ENCODE results near the gene SHISAL1.

SHISAL1 gene

GRCh38 chr22:44341431-44342346 is 28.9 kb upstream of the SHISAL1 start:
- no peaks in the 10 kb centered on the region for H3K27me3 ChIP-seq (ENCODE audit: control insufficient read depth in 1 of 2, insufficient read depth in 2 of 2, low read length in 2 of 2)
- H3K9ac ChIP-seq (ENCODE audit: low read length), result peak overlapping the region; percentile 25

GRCh38 chr22:44340271-44341239 is 27.8 kb upstream of the SHISAL1 start:
- H3K4me1 ChIP-seq (ENCODE audit: insufficient read depth, low read length), result peaks cover 37% of the 10 kb centered on the region
- no peak overlapping the region for H3K4me3 ChIP-seq (ENCODE audit: low read depth in 1 of 2, low read length in 2 of 2)
- no peaks in the 10 kb centered on the region for H3K27me3 ChIP-seq (ENCODE audit: control insufficient read depth in 1 of 2, insufficient read depth in 2 of 2, low read length in 2 of 2)
- H3K9me3 ChIP-seq (ENCODE audit: low read length), result no peaks in the 10 kb centered on the region
- no peaks in the 10 kb centered on the region for H3K36me3 ChIP-seq (ENCODE audit: insufficient read depth, low read length)
- no peak overlapping the region for H3K27ac ChIP-seq (ENCODE audit: low read depth, low read length)
- no peak overlapping the region for H3K9ac ChIP-seq (ENCODE audit: low read length)

More at GRCh38 chr22:44341431-44342346, 28.9 kb upstream of the SHISAL1 start:
- H3K4me1 ChIP-seq (ENCODE audit: insufficient read depth, low read length), result peaks cover 37% of the 10 kb centered on the region
- no peaks in the 10 kb centered on the region for H3K36me3 ChIP-seq (ENCODE audit: insufficient read depth, low read length)
- peak overlapping the region; percentile 85 for H3K27ac ChIP-seq (ENCODE audit: low read depth, low read length)
- H3K9me3 ChIP-seq (ENCODE audit: low read length), result no peaks in the 10 kb centered on the region
- no peak overlapping the region for H3K4me3 ChIP-seq (ENCODE audit: low read depth in 1 of 2, low read length in 2 of 2)

- Histone ChIP-seq H3K4me3 (ENCODE audit: low read depth in 1 of 2, low read length in 2 of 2) (no peak overlapping the region), H3K27me3 (ENCODE audit: control insufficient read depth in 1 of 2, insufficient read depth in 2 of 2, low read length in 2 of 2) (no peaks in the 10 kb centered on the region), H3K4me1 (ENCODE audit: insufficient read depth, low read length) (peaks cover 37% of the 10 kb centered on the region), H3K9ac (ENCODE audit: low read length) (no peak overlapping the region), H3K9me3 (ENCODE audit: low read length) (no peaks in the 10 kb centered on the region), H3K27ac (ENCODE audit: low read depth, low read length) (no peak overlapping the region), H3K36me3 (ENCODE audit: insufficient read depth, low read length) (no peaks in the 10 kb centered on the region)
Observed at GRCh38 chr22:44338906-44339305, 26.2 kb upstream of the SHISAL1 start.

GRCh38 chr22:44338177-44338810 is 25.5 kb upstream of the SHISAL1 start:
- H3K27ac ChIP-seq (ENCODE audit: low read depth, low read length), result no peak overlapping the region
- H3K4me1 ChIP-seq (ENCODE audit: insufficient read depth, low read length), result peaks cover 37% of the 10 kb centered on the region
- no peak overlapping the region for H3K9ac ChIP-seq (ENCODE audit: low read length)
- H3K36me3 ChIP-seq (ENCODE audit: insufficient read depth, low read length), result no peaks in the 10 kb centered on the region
- no peak overlapping the region for H3K4me3 ChIP-seq (ENCODE audit: low read depth in 1 of 2, low read length in 2 of 2)
- H3K9me3 ChIP-seq (ENCODE audit: low read length), result no peaks in the 10 kb centered on the region
- peaks cover 0 to 6% of the 10 kb centered on the region in 2 donors for H3K27me3 ChIP-seq (ENCODE audit: control insufficient read depth in 1 of 2, insufficient read depth in 2 of 2, low read length in 2 of 2)

GRCh38 chr22:44337678-44338004 is 24.9 kb upstream of the SHISAL1 start:
- Histone ChIP-seq H3K4me3 (ENCODE audit: low read depth in 1 of 2, low read length in 2 of 2) (no peak overlapping the region), H3K9ac (ENCODE audit: low read length) (no peak overlapping the region), H3K4me1 (ENCODE audit: insufficient read depth, low read length) (peaks cover 35% of the 10 kb centered on the region), H3K9me3 (ENCODE audit: low read length) (no peaks in the 10 kb centered on the region), H3K27ac (ENCODE audit: low read depth, low read length) (no peak overlapping the region), H3K27me3 (ENCODE audit: control insufficient read depth in 1 of 2, insufficient read depth in 2 of 2, low read length in 2 of 2) (peaks cover 0 to 12% of the 10 kb centered on the region in 2 donors), H3K36me3 (ENCODE audit: insufficient read depth, low read length) (no peaks in the 10 kb centered on the region)

GRCh38 chr22:44336962-44337677 is 24.4 kb upstream of the SHISAL1 start:
- no peaks in the 10 kb centered on the region for H3K36me3 ChIP-seq (ENCODE audit: insufficient read depth, low read length)
- H3K9me3 ChIP-seq (ENCODE audit: low read length), result no peaks in the 10 kb centered on the region
- H3K9ac ChIP-seq (ENCODE audit: low read length), result no peak overlapping the region
- no peak overlapping the region for H3K4me3 ChIP-seq (ENCODE audit: low read depth in 1 of 2, low read length in 2 of 2)
- no peak overlapping the region for H3K27ac ChIP-seq (ENCODE audit: low read depth, low read length)
- peaks cover 33% of the 10 kb centered on the region for H3K4me1 ChIP-seq (ENCODE audit: insufficient read depth, low read length)
- peaks cover 0 to 14% of the 10 kb centered on the region in 2 donors for H3K27me3 ChIP-seq (ENCODE audit: control insufficient read depth in 1 of 2, insufficient read depth in 2 of 2, low read length in 2 of 2)

GRCh38 chr22:44335903-44336803 is 23.4 kb upstream of the SHISAL1 start:
- no peak overlapping the region for H3K9ac ChIP-seq (ENCODE audit: low read length)
- no peaks in the 10 kb centered on the region for H3K9me3 ChIP-seq (ENCODE audit: low read length)
- H3K36me3 ChIP-seq (ENCODE audit: insufficient read depth, low read length), result no peaks in the 10 kb centered on the region
- H3K4me3 ChIP-seq (ENCODE audit: low read depth in 1 of 2, low read length in 2 of 2), result no peak overlapping the region
- peaks cover 25% of the 10 kb centered on the region for H3K4me1 ChIP-seq (ENCODE audit: insufficient read depth, low read length)
- H3K27ac ChIP-seq (ENCODE audit: low read depth, low read length), result no peak overlapping the region
- H3K27me3 ChIP-seq (ENCODE audit: control insufficient read depth in 1 of 2, insufficient read depth in 2 of 2, low read length in 2 of 2), result peaks cover 0 to 15% of the 10 kb centered on the region in 2 donors

- peaks cover 0 to 20% of the 10 kb centered on the region in 2 donors for H3K27me3 ChIP-seq (ENCODE audit: control insufficient read depth in 1 of 2, insufficient read depth in 2 of 2, low read length in 2 of 2)
- no peaks in the 10 kb centered on the region for H3K36me3 ChIP-seq (ENCODE audit: insufficient read depth, low read length)
- H3K9me3 ChIP-seq (ENCODE audit: low read length), result no peaks in the 10 kb centered on the region
Observed at GRCh38 chr22:44335066-44335839, 22.5 kb upstream of the SHISAL1 start.

GRCh38 chr22:44333847-44334635 is 21.3 kb upstream of the SHISAL1 start:
- Histone ChIP-seq H3K4me3 (ENCODE audit: low read depth in 1 of 2, low read length in 2 of 2) (no peak overlapping the region), H3K27ac (ENCODE audit: low read depth, low read length) (no peak overlapping the region), H3K36me3 (ENCODE audit: insufficient read depth, low read length) (no peaks in the 10 kb centered on the region), H3K9ac (ENCODE audit: low read length) (no peak overlapping the region), H3K9me3 (ENCODE audit: low read length) (no peaks in the 10 kb centered on the region), H3K27me3 (ENCODE audit: control insufficient read depth in 1 of 2, insufficient read depth in 2 of 2, low read length in 2 of 2) (peaks cover 0 to 20% of the 10 kb centered on the region in 2 donors), H3K4me1 (ENCODE audit: insufficient read depth, low read length) (peaks cover 27% of the 10 kb centered on the region)

More at GRCh38 chr22:44335066-44335839, 22.5 kb upstream of the SHISAL1 start:
- Histone ChIP-seq H3K4me3 (ENCODE audit: low read depth in 1 of 2, low read length in 2 of 2) (no peak overlapping the region), H3K27ac (ENCODE audit: low read depth, low read length) (no peak overlapping the region), H3K4me1 (ENCODE audit: insufficient read depth, low read length) (peaks cover 19% of the 10 kb centered on the region), H3K9ac (ENCODE audit: low read length) (no peak overlapping the region)
